Keratinocyte (primary cell): Measurements from ENCODE around the gene EPHB1.

ENCODE experiments used
- CTCF ChIP-seq, 3 experiments: IDR thresholded peaks in 1 of 3; conservative IDR thresholded peaks in 1 of 3; optimal IDR thresholded peaks in 1 of 3; 2 replicates in 2 of 3; 3 replicates in 1 of 3; pipeline versions ENCODE3 to v1.5.1; 2011; ENCODE audit warnings: low read length in 3 of 3, mild to moderate bottlenecking in 3 of 3, moderate library complexity in 2 of 3, control low read depth in 1 of 3, inconsistent platforms in 1 of 3; ENCODE audit not compliant: insufficient read depth in 2 of 3; ENCODE audit errors: extremely low read depth in 1 of 3
- EZH2 ChIP-seq: IDR thresholded peaks from one replicate; pipeline ENCODE4 v1.6.1; 2012; ENCODE audit warnings: inconsistent platforms, mild to moderate bottlenecking, low read length, moderate library complexity

- no peak for TF ChIP-seq CTCF (optimal IDR thresholded peaks at IDR 0.05 in 1 of 3, IDR thresholded peaks at IDR 0.05 in 1 of 3, conservative IDR thresholded peaks at IDR 0.05 in 1 of 3; ENCODE audit: extremely low read depth in 1 of 3, insufficient read depth in 2 of 3, low read length in 3 of 3)
- no peak for TF ChIP-seq EZH2
Observed at GRCh38 chr3:134775831-134776230, 19.2 kb upstream of the EPHB1 start.
